Naive thymus-derived CD4-positive, alpha-beta T cell (primary cell): ENCODE data around the gene ITSN1. TPM values are rescaled to one million over a fixed set of nuclear protein-coding genes. Genes with fewer than 3 reads are reported as not detected.

Source experiments
- ATAC-seq: fragments of 150-1000 bp; cut with Tn5 transposase; 2 replicates; pipeline ENCODE4 v1.10.0; 2021; ENCODE audit warnings: mild to moderate bottlenecking, moderate library complexity
- CTCF ChIA-PET: fragments of 350-600 bp; sonication (Branson Sonifier 250); formaldehyde crosslinking; loops from one replicate; lab custom pipeline; 2021; ENCODE audit warnings: antibody characterized with exemption; lab: Charles Lee
- POLR2A ChIA-PET: fragments of 350-600 bp; sonication (Branson Sonifier 250); formaldehyde crosslinking; loops from one replicate; lab custom pipeline; 2021; ENCODE audit warnings: antibody characterized with exemption, inconsistent platforms; lab: Charles Lee
- DNase-seq, 9 donors: peaks; one replicate each; pipeline versions ENCODE4 v3.0.0 to v3.0.0-alpha.2; 2020 to 2022; ENCODE audit warnings: mixed read lengths in 1 of 9
- H3K27ac ChIP-seq: one replicate; pipeline ENCODE4 v1.7.0; 2013; ENCODE audit warnings: mild to moderate bottlenecking, low read depth, low read length, moderate library complexity
- H3K27me3 ChIP-seq, 2 donors: one replicate each; pipeline ENCODE4 v1.7.0; 2013; ENCODE audit warnings: low read length in 2 of 2, mild to moderate bottlenecking in 2 of 2, moderate library complexity in 2 of 2; ENCODE audit not compliant: control insufficient read depth in 2 of 2, insufficient read depth in 2 of 2
- H3K36me3 ChIP-seq, 3 experiments: 1 replicate in 2 of 3; 2 replicates in 1 of 3; pipeline ENCODE4 v1.7.0; 2013; ENCODE audit warnings: low read length in 3 of 3, mild to moderate bottlenecking in 3 of 3, moderate library complexity in 1 of 3; ENCODE audit not compliant: insufficient read depth in 3 of 3, control insufficient read depth in 2 of 3
- H3K4me1 ChIP-seq, 2 donors: one replicate each; pipeline ENCODE4 v1.7.0; 2013; ENCODE audit warnings: low read length in 2 of 2, mild to moderate bottlenecking in 2 of 2, moderate library complexity in 1 of 2; ENCODE audit not compliant: control insufficient read depth in 2 of 2, insufficient read depth in 2 of 2
- H3K4me3 ChIP-seq: 2 replicates; pipeline ENCODE4 v1.7.0; 2013; ENCODE audit warnings: mild to moderate bottlenecking, low read length
- H3K9me3 ChIP-seq, 3 experiments: 1 replicate in 2 of 3; 2 replicates in 1 of 3; pipeline ENCODE4 v1.7.0; 2013; ENCODE audit warnings: low read length in 3 of 3; ENCODE audit not compliant: control insufficient read depth in 2 of 3
- H3K27ac Mint-ChIP-seq, 9 donors: one replicate each; pipeline ENCODE4 v1.8.0; 2020 to 2022; ENCODE audit warnings: mixed read lengths in 9 of 9, mild to moderate bottlenecking in 8 of 9, moderate library complexity in 5 of 9, inconsistent platforms in 2 of 9
- H3K27me3 Mint-ChIP-seq, 5 donors: one replicate each; pipeline ENCODE4 v1.8.0; 2021 to 2022; ENCODE audit warnings: mixed read lengths in 5 of 5, mild to moderate bottlenecking in 1 of 5
- H3K36me3 Mint-ChIP-seq, 5 donors: one replicate each; pipeline ENCODE4 v1.8.0; 2020 to 2022; ENCODE audit warnings: mixed read lengths in 5 of 5, mild to moderate bottlenecking in 3 of 5, inconsistent platforms in 1 of 5
- H3K4me1 Mint-ChIP-seq, 7 donors: one replicate each; pipeline ENCODE4 v1.8.0; 2020 to 2022; ENCODE audit warnings: mixed read lengths in 7 of 7, mild to moderate bottlenecking in 3 of 7, inconsistent platforms in 1 of 7
- H3K4me3 Mint-ChIP-seq, 10 donors: one replicate each; pipeline ENCODE4 v1.8.0; 2020 to 2022; ENCODE audit warnings: mild to moderate bottlenecking in 10 of 10, mixed read lengths in 10 of 10, moderate library complexity in 6 of 10, inconsistent platforms in 2 of 10
- H3K9me3 Mint-ChIP-seq, 11 donors: one replicate each; pipeline ENCODE4 v1.8.0; 2020 to 2022; ENCODE audit warnings: mixed read lengths in 11 of 11, mild to moderate bottlenecking in 4 of 11, inconsistent platforms in 1 of 11, moderate library complexity in 1 of 11
- intact Hi-C, 2 donors: fragments of 100-400 bp; cut with micrococcal nuclease; formaldehyde crosslinking; loops; one replicate each; pipeline ENCODE4 v1.15.1; 2023
- polyA plus RNA-seq, 2 donors: library from polyadenylated mRNA; unstranded; fragments of 300-500 nt; fragmentation: Illumina TruSeq; gene quantifications; one replicate each; pipeline ENCODE4 v1.2.3, GENCODE V29; 2021
- total RNA-seq, 6 experiments: library from RNA in 5 of 6; stranded (reverse) in 5 of 6; gene quantifications; 1 replicate in 5 of 6; 2 replicates in 1 of 6; pipeline ENCODE4 v1.2.3 and lab custom pipeline; 2021 to 2026

The ITSN1 gene
- total and polyA plus RNA-seq, 7 experiments from 2014 or later = 1.2 to 8.6 (median 3.2) TPM

GRCh38 chr21:33894736-33895288, 252.5 kb downstream of the ITSN1 start:
- Mint-ChIP-seq H3K4me1 (peaks cover 8 to 16% (median 15%) of the 10 kb centered on the region in 7 donors), H3K9me3 (no peaks in the 10 kb centered on the region), H3K27me3 (peaks cover 0 to 26% (median 0%) of the 10 kb centered on the region in 5 donors), H3K27ac (peak overlapping the region in 8 of 9 donors; percentile 33 to 90 (median 74)), H3K36me3 (no peaks in the 10 kb centered on the region), H3K4me3 (peak overlapping the region; percentile 64 to 90 (median 78))
- H3K27me3 ChIP-seq = no peaks in the 10 kb centered on the region
- ChIA-PET POLR2A (interaction anchor here (0.5 kb wide), 1 partner anchor 183 kb away, joined by 4 read pairs; no protein-coding TSS in a partner anchor), CTCF (interaction anchor here (0.7 kb wide), 2 partner anchors 416 to 468 kb away, joined by 3 to 7 read pairs; no protein-coding TSS in a partner anchor)
- peak overlapping the region; percentile 36 for H3K4me3 ChIP-seq
- intact Hi-C loops = loop anchor here in 1 of 2 donors (2.0 to 10.0 kb wide), 3 partner anchors 20 to 350 kb away; partner anchors contain the start of genes ATP5PO, GART, ITSN1 and SON
- H3K36me3 ChIP-seq = no peaks in the 10 kb centered on the region
- no peaks in the 10 kb centered on the region for H3K4me1 ChIP-seq
- H3K9me3 ChIP-seq = no peaks in the 10 kb centered on the region
- peak overlapping the region; percentile 23 for H3K27ac ChIP-seq
- ATAC-seq (peak; percentile 97), DNase-seq (peak; percentile 23 to 74 (median 67))

DNA sequence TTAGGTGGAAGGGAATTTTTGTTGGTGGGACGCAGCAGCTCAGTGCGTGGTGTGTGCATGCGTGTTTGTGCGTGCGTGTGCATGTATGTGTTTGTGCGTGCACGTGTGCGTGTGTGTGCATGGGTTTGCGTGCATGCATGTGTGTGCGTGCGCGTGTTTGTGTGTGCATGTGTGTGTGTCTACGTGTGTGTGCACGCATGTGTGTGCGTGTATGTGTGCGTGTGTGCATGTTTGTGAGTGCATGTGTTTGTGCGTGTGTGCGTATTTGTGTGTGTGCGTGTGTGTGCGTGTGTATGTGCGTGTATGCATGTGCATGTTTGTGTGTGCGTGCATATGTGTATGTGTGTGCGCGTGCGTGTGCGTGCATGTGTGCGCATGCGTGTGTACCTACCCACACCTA, 253.1 kb downstream of the ITSN1 start:
- no peaks in the 10 kb centered on the region for H3K4me1 ChIP-seq
- intact Hi-C loops = loop anchor here in 1 of 2 donors (2.0 to 10.0 kb wide), 3 partner anchors 19 to 351 kb away; partner anchors contain the start of genes ATP5PO, GART, ITSN1 and SON
- H3K36me3 ChIP-seq = no peaks in the 10 kb centered on the region
- Mint-ChIP-seq H3K36me3 (no peaks in the 10 kb centered on the region), H3K4me1 (peaks cover 8 to 17% (median 15%) of the 10 kb centered on the region in 7 donors), H3K4me3 (peak overlapping the region in 9 of 10 donors; percentile 64 to 90 (median 80)), H3K9me3 (no peaks in the 10 kb centered on the region), H3K27ac (peak overlapping the region in 2 of 9 donors; percentile 80 to 90), H3K27me3 (peaks cover 0 to 24% (median 0%) of the 10 kb centered on the region in 5 donors)
- no peaks in the 10 kb centered on the region for H3K27me3 ChIP-seq
- no peak overlapping the region for H3K27ac ChIP-seq
- CTCF ChIA-PET = interaction anchor here (0.7 kb wide), 1 partner anchor 416 kb away, joined by 7 read pairs; no protein-coding TSS in a partner anchor
- ATAC-seq (no peak), DNase-seq (no peak)
- POLR2A ChIA-PET = interaction anchor here (0.5 kb wide), 1 partner anchor 184 kb away, joined by 4 read pairs; no protein-coding TSS in a partner anchor
- no peaks in the 10 kb centered on the region for H3K9me3 ChIP-seq
- peak overlapping the region; percentile 36 for H3K4me3 ChIP-seq

DNA sequence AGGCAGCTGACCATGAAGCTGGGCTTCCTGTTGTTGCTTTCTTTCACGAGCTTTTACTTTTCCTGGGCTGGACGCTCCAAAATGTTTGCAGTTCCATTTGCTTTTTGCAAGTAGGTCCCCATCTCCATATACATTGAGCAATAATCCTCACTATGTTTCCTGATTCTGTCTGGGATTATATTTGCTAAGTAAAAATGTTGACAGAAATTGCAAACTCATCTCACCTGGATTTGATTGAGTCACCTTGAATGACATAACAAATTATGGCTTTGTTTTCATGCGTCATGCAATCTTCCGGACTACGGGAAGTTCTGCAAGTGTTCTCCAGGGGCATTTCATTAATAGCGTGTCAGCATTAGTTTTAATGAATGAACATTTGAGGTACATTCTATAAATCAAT, 254.4 kb downstream of the ITSN1 start:
- no peak overlapping the region for H3K27ac ChIP-seq
- H3K36me3 Mint-ChIP-seq = peaks cover 0 to 6% (median 6%) of the 10 kb centered on the region in 5 donors
- POLR2A ChIA-PET = no interaction called here
- CTCF ChIA-PET = no interaction called here
- H3K27me3 ChIP-seq = no peaks in the 10 kb centered on the region
- ATAC-seq (no peak), DNase-seq (no peak)
- peaks cover 0 to 24% (median 0%) of the 10 kb centered on the region in 5 donors for H3K27me3 Mint-ChIP-seq
- intact Hi-C loops = loop anchor here in 1 of 2 donors (10.0 kb wide), 1 partner anchor 352 kb away; the partner anchor contains the start of genes GART and SON
- no peak overlapping the region for H3K4me3 ChIP-seq
- H3K9me3 Mint-ChIP-seq = no peaks in the 10 kb centered on the region
- H3K9me3 ChIP-seq = no peaks in the 10 kb centered on the region
- H3K4me1 Mint-ChIP-seq = peaks cover 8 to 22% (median 19%) of the 10 kb centered on the region in 7 donors
- H3K4me3 Mint-ChIP-seq = no peak overlapping the region
- H3K4me1 ChIP-seq = no peaks in the 10 kb centered on the region
- H3K27ac Mint-ChIP-seq = no peak overlapping the region
- peaks cover 0 to 5% (median 0%) of the 10 kb centered on the region in 3 experiments for H3K36me3 ChIP-seq

GRCh38 chr21:33897098-33897497, 254.8 kb downstream of the ITSN1 start:
- peaks cover 0 to 24% (median 0%) of the 10 kb centered on the region in 5 donors for H3K27me3 Mint-ChIP-seq
- Histone ChIP-seq H3K9me3 (no peaks in the 10 kb centered on the region), H3K27me3 (no peaks in the 10 kb centered on the region), H3K4me3 (no peak overlapping the region), H3K27ac (no peak overlapping the region), H3K36me3 (peaks cover 0 to 9% (median 0%) of the 10 kb centered on the region in 3 experiments), H3K4me1 (no peaks in the 10 kb centered on the region)
- H3K4me1 Mint-ChIP-seq = peaks cover 8 to 26% (median 20%) of the 10 kb centered on the region in 7 donors
- CTCF ChIA-PET = interaction anchor here (0.6 kb wide), 1 partner anchor 15 kb away, joined by 4 read pairs; no protein-coding TSS in a partner anchor
- H3K27ac Mint-ChIP-seq = no peak overlapping the region
- H3K9me3 Mint-ChIP-seq = no peaks in the 10 kb centered on the region
- intact Hi-C loops = loop anchor here in 1 of 2 donors (10.0 kb wide), 1 partner anchor 352 kb away; the partner anchor contains the start of genes GART and SON
- ATAC-seq (no peak), DNase-seq (no peak)
- POLR2A ChIA-PET = no interaction called here
- peaks cover 0 to 10% (median 8%) of the 10 kb centered on the region in 5 donors for H3K36me3 Mint-ChIP-seq
- no peak overlapping the region for H3K4me3 Mint-ChIP-seq

- Histone ChIP-seq H3K9me3 (no peaks in the 10 kb centered on the region), H3K27me3 (no peaks in the 10 kb centered on the region), H3K27ac (no peak overlapping the region), H3K4me1 (no peaks in the 10 kb centered on the region), H3K4me3 (no peak overlapping the region), H3K36me3 (peaks cover 0 to 15% (median 0%) of the 10 kb centered on the region in 3 experiments)
- DNase-seq (no peak), ATAC-seq (no peak)
- Mint-ChIP-seq H3K9me3 (no peaks in the 10 kb centered on the region), H3K27ac (no peak overlapping the region), H3K4me3 (no peak overlapping the region), H3K36me3 (peaks cover 0 to 16% (median 13%) of the 10 kb centered on the region in 5 donors), H3K27me3 (peaks cover 0 to 22% (median 0%) of the 10 kb centered on the region in 5 donors), H3K4me1 (peaks cover 8 to 31% (median 20%) of the 10 kb centered on the region in 7 donors)
- ChIA-PET CTCF (interaction anchor here (0.6 kb wide), 1 partner anchor 14 kb away, joined by 4 read pairs; no protein-coding TSS in a partner anchor), POLR2A (no interaction called here)
- intact Hi-C loops = loop anchor here in 1 of 2 donors (10.0 kb wide), 1 partner anchor 353 kb away; the partner anchor contains the start of genes GART and SON
Measured at GRCh38 chr21:33897739-33898138, 255.4 kb downstream of the ITSN1 start.

GRCh38 chr21:33898586-33898985, 256.3 kb downstream of the ITSN1 start:
- intact Hi-C loops = loop anchor here in 1 of 2 donors (10.0 kb wide), 1 partner anchor 354 kb away; the partner anchor contains the start of genes GART and SON
- no peak overlapping the region for H3K27ac ChIP-seq
- no peaks in the 10 kb centered on the region for H3K27me3 ChIP-seq
- H3K9me3 ChIP-seq = no peaks in the 10 kb centered on the region
- CTCF ChIA-PET = interaction anchor here (0.6 to 1.3 kb wide), 3 partner anchors 9 to 24 kb away, joined by 3 read pairs; no protein-coding TSS in a partner anchor
- Mint-ChIP-seq H3K27me3 (peaks cover 0 to 21% (median 0%) of the 10 kb centered on the region in 5 donors), H3K4me1 (peaks cover 8 to 31% (median 20%) of the 10 kb centered on the region in 7 donors), H3K9me3 (no peaks in the 10 kb centered on the region), H3K36me3 (peaks cover 4 to 25% (median 21%) of the 10 kb centered on the region in 5 donors), H3K4me3 (no peak overlapping the region), H3K27ac (no peak overlapping the region)
- DNase-seq (no peak), ATAC-seq (no peak)
- no peaks in the 10 kb centered on the region for H3K4me1 ChIP-seq
- POLR2A ChIA-PET = no interaction called here
- H3K36me3 ChIP-seq = peaks cover 0 to 24% (median 5%) of the 10 kb centered on the region in 3 experiments
- no peak overlapping the region for H3K4me3 ChIP-seq
